NCI-H1048 (cell line): ENCODE measurements around the gene ADAMTS9.

Experiments
- DNase-seq: peaks from one replicate; lab custom pipeline; 2025; lab: John Stamatoyannopoulos, UW

ADAMTS9 gene

DNA sequence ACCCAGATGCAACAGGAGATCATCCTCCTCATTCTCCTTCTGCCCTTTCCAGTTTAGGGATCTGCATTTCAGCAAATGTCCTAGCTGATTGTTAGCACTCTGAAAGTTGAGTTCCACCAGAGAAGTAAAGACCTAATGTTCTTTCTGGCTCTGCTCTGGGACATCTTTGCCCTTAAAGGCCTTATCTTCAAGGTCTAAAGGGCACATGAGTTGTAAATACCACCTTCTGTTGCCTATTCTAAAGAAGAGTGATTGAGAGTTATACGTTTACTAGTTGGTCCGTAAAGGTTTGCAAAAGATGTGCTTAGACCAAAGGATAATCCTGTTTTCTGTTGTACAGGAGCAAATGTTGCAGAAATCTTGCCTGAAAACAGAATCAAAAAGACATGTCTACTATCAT, 151.6 kb downstream of the ADAMTS9 start:
- DNase-seq, result no peak

DNA sequence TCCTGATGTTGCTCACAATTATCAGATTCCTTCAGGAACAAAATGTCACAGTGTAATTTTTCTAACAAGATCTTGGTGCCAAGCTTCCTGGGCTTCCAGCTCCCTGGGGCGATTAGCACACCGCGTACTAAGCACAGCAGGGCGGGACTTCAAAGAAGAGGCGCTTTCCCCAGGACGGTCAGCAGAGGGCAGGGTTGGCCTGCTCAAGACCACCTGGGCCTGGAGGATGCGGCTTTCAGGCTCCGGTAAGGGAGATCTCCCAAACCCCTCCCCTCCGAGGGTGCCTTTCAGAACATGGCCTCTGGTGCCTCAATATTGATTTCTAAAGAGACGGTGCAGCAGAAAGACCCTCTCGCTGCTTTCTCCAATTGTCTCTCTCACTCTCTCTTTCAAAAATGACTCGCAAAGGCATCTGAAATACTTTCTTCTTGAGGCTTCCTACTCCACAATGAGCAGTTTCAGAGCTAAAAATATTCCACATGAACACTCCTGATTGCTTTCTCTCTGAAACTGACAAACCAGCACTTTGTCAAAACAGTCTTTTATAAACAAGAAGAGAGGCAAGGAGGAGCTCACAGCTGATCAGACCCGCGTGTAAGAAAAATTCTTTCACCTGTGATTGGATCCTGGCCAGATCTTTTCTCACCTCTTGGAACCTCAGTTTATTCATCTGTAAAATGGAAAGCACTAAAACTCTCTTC, 154.0 kb downstream of the ADAMTS9 start:
- DNase-seq, result peak; percentile 55

DNA sequence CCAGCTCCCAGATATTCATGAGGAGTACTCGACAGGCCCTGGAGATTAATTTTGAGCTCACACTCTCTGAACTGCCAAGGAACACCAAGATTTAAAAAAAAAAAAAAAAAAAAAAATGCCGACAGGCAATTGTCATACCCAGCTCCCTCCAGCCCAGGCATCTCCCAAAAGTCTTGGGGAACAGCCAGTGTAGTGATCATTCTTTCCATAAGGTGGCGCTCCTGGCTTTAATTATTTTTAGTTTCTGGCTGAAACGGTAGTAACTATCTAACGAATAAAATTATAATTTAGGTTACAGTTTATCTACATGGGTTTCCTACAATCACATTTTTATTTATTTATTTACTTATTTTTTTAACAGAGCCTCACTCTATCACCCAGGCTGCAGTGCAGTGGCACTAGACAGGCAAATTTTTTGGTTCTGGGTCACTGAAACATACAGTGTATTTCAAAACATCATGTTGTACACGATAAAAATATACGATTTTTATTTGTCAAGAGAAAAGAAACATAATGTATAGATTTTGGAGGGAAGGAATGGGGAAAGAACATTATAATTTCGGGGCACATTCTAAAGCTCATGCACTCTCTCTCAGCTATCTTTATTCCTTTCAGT, 157.3 kb downstream of the ADAMTS9 start:
- no peak for DNase-seq

DNA sequence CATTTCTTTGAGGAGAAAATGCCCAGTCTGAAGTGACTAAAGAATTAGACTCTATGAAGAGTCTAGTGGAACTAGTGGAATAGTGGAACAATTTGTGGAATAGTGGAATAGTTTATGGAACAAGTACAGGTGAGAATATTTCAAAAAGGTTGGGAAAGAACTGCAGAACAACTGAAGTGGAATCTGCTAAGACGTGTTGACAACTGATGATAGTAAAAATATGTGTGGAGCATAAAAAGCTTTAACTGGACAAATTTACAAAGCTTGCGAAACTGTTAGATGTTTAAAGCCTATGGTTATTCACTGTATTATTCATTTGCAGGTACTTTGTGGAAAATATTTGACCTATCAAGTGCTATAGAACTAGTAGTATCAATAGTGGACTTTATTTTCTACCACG, 164.5 kb downstream of the ADAMTS9 start:
- no peak for DNase-seq

DNA sequence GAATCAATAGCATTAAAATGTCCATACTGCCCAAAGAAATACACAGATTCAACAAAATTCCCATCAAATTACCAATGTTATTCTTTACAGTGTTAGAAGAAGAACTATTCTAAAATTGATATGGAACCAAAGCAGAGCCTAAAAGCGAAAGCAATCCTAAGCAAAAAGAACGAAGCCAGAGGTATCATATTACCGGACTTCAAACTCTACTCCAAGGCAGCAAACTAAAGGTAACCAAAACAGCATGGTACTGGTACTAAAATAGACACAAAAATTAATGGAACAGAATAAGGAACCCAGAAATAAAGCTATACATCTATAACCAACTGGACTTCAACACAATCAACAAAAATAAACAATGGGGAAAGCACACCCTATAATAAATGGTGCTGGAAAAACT, 167.5 kb downstream of the ADAMTS9 start:
- no peak for DNase-seq

DNA sequence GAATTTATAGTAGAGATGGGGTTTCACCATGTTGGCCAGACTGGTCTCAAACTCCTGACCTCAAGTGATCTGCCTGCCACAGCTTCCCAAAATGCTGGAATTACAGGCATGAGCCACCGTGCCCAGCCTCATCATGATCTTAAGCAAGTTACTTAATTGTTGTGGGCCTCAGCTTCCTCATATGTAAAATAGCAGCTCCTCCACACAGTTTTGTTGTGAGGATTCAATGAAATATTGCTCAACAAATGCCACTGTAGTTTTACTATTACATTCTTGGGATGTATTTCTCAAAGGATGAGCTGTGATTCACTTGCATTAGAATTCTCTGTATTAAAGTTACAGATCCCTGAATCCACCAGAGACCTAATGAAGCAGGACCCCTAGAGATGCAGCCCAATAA, 168.8 kb downstream of the ADAMTS9 start:
- DNase-seq, result no peak

DNA sequence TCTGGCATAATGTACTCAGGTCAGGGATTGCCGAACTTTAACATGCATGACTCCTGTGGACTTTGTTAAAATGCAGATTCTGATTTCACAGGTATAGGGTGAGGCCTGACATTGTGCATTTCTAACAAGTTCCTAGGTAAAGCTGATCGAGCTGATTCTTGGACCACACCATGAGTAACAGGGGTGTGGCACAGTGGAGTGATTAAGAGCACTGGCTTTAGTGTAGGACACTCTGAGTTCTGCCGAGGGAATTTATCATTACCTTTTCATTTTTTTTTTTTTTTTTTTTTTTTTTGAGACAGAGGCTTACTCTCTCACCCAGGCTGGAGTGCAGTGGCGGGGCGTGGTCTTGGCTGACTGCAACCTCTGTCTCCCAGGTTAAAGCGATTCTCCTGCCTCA, 169.3 kb downstream of the ADAMTS9 start:
- no peak for DNase-seq

DNA sequence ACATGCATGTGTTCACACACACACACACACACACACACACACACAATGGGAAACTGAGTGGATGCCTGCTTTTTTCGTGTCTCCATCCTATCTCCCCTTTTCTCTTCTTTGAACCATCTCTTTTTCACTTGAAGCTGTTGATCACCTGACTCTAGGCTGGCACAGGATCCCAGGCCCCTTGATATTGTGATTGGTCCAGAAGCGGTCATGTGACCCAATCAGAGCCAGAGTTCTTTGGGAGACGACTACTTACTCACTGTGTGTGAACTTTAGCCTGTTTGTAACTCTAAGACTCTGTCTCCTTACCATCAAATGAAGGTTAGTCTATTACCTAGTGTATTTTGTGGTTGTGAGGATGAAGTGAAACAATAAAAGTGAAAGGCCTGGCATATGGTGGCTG, 172.9 kb downstream of the ADAMTS9 start:
- no peak for DNase-seq

DNA sequence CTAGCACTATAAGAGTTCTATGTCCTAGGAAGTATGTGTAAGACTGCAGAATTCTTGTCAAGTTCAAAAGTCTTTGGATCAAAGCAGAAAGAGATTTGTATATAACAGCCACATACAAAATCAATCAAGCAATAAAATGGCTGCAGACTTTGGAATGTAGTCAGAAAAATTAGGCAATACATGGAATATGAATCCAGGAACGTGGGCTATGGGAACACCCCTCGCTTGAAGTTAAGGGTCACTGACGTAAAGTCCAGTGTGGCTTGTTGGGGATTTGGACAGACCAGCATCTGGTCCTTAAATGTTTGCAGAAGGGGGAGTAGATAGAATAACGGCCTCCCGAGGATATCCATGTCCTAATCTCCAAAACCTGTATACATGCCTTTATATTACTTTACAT, 178.6 kb downstream of the ADAMTS9 start:
- no peak for DNase-seq

DNA sequence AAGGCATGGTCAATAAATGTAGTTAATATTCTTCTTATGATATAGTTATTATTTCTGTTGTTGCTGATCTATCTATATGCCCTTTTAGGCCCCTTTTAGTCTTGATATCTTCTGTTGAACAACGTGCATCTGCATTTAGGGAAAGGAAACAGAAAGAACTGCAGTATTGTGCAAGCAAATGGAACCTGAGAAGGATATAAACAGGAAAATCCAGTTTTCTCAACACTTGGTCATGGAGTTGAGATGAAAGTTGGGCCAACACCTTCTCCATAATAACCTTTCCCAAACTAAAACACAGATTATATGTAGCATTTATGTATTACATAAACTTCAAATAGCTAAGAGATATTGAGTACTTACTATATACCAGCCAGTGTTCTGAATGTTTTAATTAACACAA, 179.7 kb downstream of the ADAMTS9 start:
- DNase-seq, result no peak

DNA sequence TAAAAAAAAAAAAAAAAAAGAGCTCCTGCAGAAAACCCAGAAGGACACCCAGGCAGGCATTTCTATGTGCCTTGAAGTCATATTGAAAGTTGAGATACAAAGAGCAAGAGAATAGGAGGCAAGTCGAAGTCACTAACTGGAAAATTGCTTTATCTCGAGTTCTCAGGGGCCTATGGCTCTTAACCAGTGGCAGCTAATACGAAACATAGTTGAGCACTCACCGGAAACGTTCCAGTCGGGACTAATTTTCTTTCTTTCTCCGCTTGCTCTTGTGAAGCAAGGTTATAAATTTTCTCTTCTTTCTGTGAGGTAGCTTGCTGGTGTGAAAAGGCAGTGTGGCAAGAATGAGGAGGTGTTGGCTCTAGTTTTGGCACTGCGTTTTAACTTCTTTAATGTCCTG, 181.5 kb downstream of the ADAMTS9 start:
- DNase-seq, result no peak

DNA sequence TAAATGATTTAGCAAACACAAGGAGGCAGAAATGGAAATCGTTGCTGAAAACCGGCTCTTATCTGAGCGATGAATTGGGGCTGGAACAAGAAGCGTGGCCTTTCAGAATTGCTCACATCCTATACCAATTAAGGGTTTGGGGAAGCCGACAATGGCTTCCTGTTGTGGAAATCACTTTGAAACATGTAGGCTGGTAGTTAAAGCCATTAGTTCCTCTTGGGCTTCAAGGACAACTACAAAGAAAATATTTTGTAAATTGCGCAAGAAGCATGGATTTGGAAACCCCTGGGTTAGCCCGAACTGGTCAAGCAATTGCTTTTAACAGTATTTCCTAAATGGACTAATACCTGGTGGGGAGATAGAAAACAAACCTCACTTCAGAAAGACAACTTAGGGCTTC, 182.4 kb downstream of the ADAMTS9 start:
- DNase-seq, result no peak

DNA sequence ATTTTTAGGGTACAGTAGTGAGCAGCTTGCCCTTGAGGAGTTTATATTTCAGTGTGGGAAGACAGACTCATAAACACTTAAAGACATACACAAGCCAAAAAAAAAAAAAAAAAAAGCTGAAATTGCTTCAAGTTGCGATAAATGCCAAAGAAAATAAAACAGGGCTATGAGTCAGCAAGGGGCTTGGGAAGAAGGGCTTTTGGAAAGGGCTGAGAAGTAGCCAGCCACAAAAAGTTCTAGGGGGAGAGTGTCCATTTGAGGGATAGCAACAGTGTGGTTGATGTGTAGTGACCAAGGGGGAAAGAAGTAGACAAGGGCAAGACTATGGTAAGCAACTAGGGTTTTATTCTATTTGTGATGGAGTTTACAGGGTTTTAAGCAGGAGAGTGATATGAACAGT, 185.5 kb downstream of the ADAMTS9 start:
- no peak for DNase-seq

DNA sequence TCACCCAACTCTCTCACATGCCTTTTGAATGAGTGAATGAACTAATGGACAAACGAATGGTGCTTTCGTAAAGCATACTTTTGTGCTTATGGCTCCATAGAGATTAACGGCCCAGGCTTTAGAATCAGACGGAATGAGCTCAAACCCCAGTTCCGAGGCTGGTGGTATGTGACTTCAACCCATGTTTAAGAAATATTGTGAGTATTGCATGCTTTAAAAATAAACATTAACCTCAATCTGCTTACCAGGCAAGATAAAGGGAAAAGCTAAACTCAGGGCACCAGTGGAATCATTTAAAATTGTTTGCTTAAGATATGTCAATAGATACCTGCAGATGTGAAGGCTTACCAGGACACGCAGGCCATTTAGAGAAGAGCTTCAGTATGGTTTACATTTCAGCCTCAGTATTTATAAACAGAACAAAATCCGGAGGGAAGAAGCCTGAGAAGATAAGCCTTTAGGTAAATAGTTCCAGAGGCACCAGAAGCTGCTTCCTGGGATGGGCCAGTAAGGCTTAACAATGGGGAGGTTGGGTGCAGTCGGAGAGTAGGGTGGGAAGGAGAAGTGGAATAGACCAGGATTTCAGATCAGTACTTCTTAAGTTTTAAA, 186.4 kb downstream of the ADAMTS9 start:
- DNase-seq, result no peak

DNA sequence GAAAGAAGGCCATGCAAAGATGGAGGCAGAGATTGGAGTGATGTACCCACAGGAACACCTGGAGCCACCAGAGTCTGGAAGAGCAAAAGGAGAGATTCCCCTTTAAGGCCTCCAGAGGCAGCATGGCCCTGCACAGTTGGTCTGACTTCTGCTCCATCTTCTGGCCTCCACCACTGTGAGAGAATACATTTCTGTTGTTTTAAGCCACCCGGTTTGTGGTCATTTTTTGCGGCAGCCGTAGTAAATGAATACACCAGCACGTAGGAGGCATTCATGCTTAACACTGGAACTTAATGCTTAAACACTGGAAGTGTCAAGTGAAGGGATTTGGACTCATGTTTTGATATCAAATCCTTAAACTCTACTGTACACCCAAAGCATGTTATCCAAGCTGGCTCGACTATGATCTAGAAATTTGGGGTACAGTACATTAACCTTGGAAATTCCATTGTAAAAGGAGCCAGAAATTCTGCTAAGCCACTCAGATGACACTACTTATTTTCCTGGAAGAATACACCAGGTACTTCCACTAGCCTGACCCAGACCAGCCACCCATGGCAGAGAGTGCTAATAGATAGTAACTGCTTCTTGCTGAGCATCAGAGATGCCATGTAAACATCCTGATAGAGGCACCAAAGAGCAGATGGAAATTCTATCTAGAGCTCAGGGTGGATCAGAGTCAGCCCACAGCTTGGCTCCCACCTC, 190.9 kb downstream of the ADAMTS9 start:
- no peak for DNase-seq

DNA sequence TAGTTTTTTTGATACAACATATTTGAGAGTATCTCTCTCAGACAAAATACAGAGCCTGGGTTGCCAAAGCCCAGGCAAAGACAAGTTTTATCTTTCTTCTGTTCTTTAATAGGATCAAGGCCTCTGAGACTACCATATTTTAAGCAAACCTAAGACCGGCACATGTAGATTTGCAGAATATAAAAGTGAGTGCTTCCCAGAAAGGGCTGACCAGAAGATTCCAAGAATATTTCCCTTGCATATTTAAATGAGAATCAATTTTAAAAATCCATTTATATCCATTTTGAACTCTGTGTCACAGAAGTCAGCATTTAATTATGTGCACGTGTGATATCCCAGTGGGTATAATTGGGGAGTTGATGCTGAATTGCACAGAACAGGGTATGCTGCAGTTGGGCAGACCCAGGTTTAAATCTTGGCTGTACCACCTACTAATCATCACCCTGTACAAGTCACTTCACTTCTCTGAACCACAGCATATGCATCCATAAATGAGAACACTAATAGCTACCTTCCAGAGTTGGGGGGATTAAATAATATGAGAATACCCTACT, 191.9 kb downstream of the ADAMTS9 start:
- DNase-seq, result no peak

DNA sequence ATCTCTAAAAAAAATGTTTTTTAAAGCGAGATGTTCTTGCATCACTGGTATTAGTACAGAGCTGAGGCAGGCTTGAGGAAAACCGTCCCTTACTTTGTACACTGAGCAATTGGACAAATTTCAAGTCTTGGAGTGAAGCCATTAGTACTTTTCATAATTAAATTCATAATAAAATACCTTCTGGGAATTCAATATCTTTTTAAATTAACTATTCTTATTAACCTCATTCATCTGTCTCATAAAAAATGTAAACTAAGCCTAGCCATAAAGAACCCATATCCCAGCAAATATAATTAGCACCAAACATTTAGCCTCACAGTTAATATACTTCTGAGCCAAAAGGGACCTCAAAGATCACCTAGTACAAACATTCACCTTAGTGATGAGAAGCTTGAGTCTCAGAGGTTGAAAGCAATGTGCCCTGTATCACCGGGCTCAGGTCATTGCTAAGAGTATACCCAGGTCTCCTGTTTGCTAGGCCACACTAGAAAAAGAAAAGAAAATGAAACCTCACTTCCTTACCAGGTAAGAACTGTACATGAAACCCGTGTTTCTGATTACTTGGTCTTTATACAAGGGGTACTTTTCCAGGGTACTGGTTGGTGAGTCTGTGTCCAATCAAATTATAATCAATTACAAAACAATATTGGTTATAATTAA, 192.5 kb downstream of the ADAMTS9 start:
- no peak for DNase-seq

DNA sequence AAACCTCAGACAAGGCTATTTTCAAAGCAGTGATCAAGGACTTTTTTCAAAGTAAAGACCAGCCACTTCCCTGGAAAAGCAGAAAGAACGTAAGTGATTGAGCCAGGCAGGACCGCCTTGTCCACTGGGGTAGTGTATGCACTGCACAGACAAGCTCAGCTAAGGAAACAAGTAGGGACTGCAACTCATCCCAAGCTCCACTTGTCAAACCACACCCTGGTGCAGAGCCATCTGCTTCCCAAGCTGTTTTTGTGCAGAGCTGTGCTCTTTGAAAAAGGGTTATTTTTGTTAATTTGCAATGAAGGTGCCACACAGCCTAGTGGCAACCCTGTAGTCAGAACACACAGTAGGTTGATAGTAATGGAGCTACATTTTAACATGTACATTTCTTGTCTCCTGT, 193.3 kb downstream of the ADAMTS9 start:
- no peak for DNase-seq

DNA sequence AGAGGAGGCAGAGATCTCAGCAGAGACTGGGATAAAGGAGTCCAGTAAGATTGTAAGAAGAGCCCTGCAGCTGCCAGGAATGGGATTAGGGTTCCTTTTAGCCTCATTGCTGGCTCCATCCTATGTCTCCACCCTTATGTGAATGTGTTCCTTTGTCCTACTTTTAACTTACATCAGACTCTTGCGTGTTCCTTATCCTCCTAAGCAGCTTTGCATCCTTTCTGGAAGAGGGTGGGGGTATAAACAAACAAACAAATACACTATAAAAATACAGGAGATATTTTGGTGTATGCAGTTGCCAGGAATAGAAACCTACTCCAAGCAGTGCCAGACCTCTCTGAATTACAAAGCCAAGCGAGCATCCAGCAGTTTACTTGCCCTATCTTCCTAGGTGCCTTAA, 194.7 kb downstream of the ADAMTS9 start:
- no peak for DNase-seq

DNA sequence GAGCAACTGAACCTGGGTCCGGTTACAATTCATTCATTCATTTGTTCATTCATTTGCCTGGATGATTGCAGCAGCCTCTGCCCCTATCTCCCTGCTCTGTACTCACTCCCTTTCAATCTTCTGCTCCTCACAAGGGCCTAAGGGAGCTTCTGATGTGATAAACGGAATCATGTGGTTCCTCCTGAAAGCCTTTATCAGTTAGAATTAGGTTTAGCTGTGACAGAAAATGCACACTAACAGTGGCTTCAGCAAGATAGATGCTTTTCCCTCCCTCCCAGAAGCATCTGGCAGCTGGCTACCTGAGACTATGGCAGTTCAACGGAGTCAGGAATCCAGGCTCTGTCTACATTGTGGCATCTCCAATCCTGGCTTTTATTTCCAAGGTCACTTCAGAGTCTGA, 196.0 kb downstream of the ADAMTS9 start:
- no peak for DNase-seq

DNA sequence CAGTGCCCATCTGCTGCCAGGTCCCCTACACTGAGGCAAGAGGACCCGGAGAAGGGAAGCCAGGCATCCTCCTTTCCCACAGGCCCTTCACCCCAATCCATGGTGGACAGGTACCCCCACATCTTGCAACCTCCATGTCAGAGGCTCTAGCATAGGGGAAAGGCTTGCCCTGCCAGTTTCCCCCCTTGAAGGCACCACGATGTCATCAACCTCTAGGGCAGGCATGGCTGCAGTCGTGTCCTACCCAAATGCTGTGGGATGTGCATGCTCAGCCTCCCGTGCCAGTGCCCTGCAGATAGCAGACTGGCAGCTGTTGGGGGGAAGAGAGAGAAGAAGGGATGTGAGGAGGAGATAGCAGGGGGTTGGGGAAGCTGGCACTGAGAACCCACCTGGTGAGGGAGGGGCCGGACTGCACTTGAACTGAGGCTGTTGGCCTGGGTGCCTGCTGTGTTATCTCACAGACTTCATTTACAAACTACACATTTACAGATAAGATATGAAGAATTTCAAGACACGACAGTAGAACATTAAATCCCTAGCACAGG, 197.5 kb downstream of the ADAMTS9 start:
- DNase-seq, result no peak
